SU-DHL-6 (cell line): ENCODE measurements around the gene PLA2G4A.

Experiments
- EZH2phosphoT487 ChIP-seq: fragments of 200-600 bp; sonication (generic), shearing (Covaris generic); conservative IDR thresholded peaks from 2 replicates; pipeline ENCODE4 v1.6.1; 2018; ENCODE audit warnings: mild to moderate bottlenecking, antibody characterized with exemption, low read length, moderate library complexity, mixed read lengths
- TF ChIP-seq, protein P1 (sequence below): fragments of 200-600 bp; sonication (generic); IDR thresholded peaks from one replicate; pipeline ENCODE4 v1.5.1; 2017; ENCODE audit warnings: antibody characterized with exemption, mild to moderate bottlenecking, low read length, moderate library complexity; ENCODE audit not compliant: insufficient read depth, poor library complexity, severe bottlenecking

DNA sequence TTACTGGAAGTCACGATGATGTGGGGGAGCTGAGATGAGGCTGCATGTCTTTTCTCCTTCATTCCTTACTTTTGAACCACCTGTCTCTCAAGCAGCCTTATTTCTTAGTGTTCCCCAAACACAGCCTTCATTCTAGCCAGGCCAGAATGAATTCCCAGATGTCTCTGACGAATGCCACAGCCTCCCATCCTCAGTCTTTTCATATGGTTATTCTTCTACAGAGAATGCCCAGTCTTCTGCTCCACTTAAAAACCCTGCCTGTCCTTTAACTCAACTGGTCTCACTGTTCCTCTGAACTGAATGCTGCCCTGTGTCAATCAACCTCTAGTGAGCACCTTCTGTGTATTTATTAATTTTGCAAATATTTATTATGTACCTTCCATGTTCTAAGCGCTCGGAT lies 156.2 kb downstream of the PLA2G4A start:
- TF ChIP-seq, protein P1, sequence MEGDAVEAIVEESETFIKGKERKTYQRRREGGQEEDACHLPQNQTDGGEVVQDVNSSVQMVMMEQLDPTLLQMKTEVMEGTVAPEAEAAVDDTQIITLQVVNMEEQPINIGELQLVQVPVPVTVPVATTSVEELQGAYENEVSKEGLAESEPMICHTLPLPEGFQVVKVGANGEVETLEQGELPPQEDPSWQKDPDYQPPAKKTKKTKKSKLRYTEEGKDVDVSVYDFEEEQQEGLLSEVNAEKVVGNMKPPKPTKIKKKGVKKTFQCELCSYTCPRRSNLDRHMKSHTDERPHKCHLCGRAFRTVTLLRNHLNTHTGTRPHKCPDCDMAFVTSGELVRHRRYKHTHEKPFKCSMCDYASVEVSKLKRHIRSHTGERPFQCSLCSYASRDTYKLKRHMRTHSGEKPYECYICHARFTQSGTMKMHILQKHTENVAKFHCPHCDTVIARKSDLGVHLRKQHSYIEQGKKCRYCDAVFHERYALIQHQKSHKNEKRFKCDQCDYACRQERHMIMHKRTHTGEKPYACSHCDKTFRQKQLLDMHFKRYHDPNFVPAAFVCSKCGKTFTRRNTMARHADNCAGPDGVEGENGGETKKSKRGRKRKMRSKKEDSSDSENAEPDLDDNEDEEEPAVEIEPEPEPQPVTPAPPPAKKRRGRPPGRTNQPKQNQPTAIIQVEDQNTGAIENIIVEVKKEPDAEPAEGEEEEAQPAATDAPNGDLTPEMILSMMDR: no peak
- TF ChIP-seq EZH2phosphoT487: no peak
